ENCODE results near the gene LRRC57.

LRRC57 gene

GRCh38 chr15:42491539-42492225, 56.9 kb downstream of the LRRC57 start:
- FAIRE-seq (peak; percentile 43), DNase-seq (ENCODE audit: low spot score) (peak; percentile 91)

- FAIRE-seq (peak; percentile 22), DNase-seq (ENCODE audit: low spot score) (peak; percentile 86)
Measured at GRCh38 chr15:42490671-42491538, 57.7 kb downstream of the LRRC57 start, which contains the start of gene ZNF106. TSS of gene ZNF106 (minus strand) at chr15:42491141. CDS start at chr15:42472289, 18,852 bp downstream.

- no peak for FAIRE-seq
- DNase-seq (ENCODE audit: low spot score): no peak
Measured at GRCh38 chr15:42490291-42490670, 58.3 kb downstream of the LRRC57 start.
